Choroid plexus epithelial cell (primary cell): ENCODE measurements around the gene SCGB3A1.

Experiments used
- DNase-seq: peaks from one replicate; pipeline ENCODE4 v3.0.0-alpha.2; 2010; ENCODE audit warnings: low read depth
- H3K4me3 ChIP-seq: 2 replicates; pipeline ENCODE4 v1.5.1; 2011; ENCODE audit warnings: low read depth, mild to moderate bottlenecking, control low read depth, low read length, moderate library complexity
- CTCF ChIP-seq: conservative IDR thresholded peaks from 2 replicates; pipeline ENCODE4 v1.5.1; 2011; ENCODE audit warnings: low read depth, mild to moderate bottlenecking, control low read depth, inconsistent platforms, low read length, moderate library complexity

The SCGB3A1 gene

GRCh38 chr5:180636016-180636402, 44.7 kb upstream of the SCGB3A1 start:
- DNase-seq = no peak
- TF ChIP-seq CTCF = no peak
- no peak overlapping the region for H3K4me3 ChIP-seq

- TF ChIP-seq CTCF = no peak
- DNase-seq = no peak
Measured at GRCh38 chr5:180633283-180634177, 42.2 kb upstream of the SCGB3A1 start.

GRCh38 chr5:180632768-180633167, 41.5 kb upstream of the SCGB3A1 start:
- TF ChIP-seq CTCF = no peak
- no peak for DNase-seq
- H3K4me3 ChIP-seq = no peak overlapping the region

More at GRCh38 chr5:180633283-180634177, 42.2 kb upstream of the SCGB3A1 start:
- no peak overlapping the region for H3K4me3 ChIP-seq

- no peak for DNase-seq
- H3K4me3 ChIP-seq = no peak overlapping the region
- no peak for TF ChIP-seq CTCF
Measured at GRCh38 chr5:180631549-180632383, 40.5 kb upstream of the SCGB3A1 start.

- no peak for TF ChIP-seq CTCF
- no peak overlapping the region for H3K4me3 ChIP-seq
- DNase-seq = no peak
Measured at GRCh38 chr5:180630426-180630825, 39.1 kb upstream of the SCGB3A1 start.

- no peak for TF ChIP-seq CTCF
- H3K4me3 ChIP-seq = no peak overlapping the region
Measured at GRCh38 chr5:180629831-180630382, 38.6 kb upstream of the SCGB3A1 start.

More at GRCh38 chr5:180629831-180630382, 38.6 kb upstream of the SCGB3A1 start:
- DNase-seq = no peak
